RWPE1 (cell line): ENCODE measurements around the gene HSPG2.

Experiments
- CTCF ChIA-PET: fragments of 350-600 bp; sonication (Branson Sonifier 250); formaldehyde crosslinking; extraction: SDS; loops from one replicate; lab custom pipeline; 2021; lab: Yijun Ruan, JAX
- POLR2A ChIA-PET: fragments of 400-600 bp; formaldehyde crosslinking; extraction: SDS; loops from one replicate; lab custom pipeline; 2020; ENCODE audit warnings: antibody characterized with exemption; ENCODE audit not compliant: low non-redundant PET; lab: Yijun Ruan, JAX
- DNase-seq: peaks from one replicate; pipeline ENCODE4 v3.0.0; 2012; ENCODE audit warnings: low spot score
- H3K27ac ChIP-seq: fragments of 450-650 bp; 2 replicates; pipeline ENCODE4 v1.5.1; 2017
- TF ChIP-seq, protein P1 (sequence below): fragments of 450-650 bp; conservative IDR thresholded peaks from 2 replicates; pipeline ENCODE4 v1.5.1; 2017; ENCODE audit warnings: low read depth, mild to moderate bottlenecking

The HSPG2 gene

DNA sequence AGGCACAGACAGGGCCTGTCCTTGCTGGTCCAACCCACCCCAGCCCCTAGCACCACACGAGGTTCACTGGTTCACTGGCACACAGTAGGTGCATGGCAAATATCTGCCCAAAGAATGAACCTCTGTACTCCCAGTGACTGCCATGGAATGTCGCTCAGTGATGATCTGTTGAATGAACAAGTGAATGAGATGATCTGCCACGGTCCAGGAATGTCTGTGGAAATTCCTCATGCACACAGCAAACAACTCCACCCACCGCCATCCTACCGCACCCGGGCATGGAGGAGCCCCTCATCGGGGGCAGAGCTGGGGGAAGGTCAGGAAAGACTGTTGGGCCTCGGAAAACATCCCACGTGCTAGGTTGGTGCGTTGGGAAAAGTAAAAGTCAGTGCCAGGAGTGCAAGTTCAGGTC is 1.7 kb downstream of the HSPG2 start:
- ChIA-PET CTCF (no interaction called here), POLR2A (interaction anchor here (1.0 to 1.1 kb wide), 2 partner anchors 16 to 152 kb away, joined by 3 to 4 read pairs; partner anchors contain the start of gene USP48)
- TF ChIP-seq, protein P1, sequence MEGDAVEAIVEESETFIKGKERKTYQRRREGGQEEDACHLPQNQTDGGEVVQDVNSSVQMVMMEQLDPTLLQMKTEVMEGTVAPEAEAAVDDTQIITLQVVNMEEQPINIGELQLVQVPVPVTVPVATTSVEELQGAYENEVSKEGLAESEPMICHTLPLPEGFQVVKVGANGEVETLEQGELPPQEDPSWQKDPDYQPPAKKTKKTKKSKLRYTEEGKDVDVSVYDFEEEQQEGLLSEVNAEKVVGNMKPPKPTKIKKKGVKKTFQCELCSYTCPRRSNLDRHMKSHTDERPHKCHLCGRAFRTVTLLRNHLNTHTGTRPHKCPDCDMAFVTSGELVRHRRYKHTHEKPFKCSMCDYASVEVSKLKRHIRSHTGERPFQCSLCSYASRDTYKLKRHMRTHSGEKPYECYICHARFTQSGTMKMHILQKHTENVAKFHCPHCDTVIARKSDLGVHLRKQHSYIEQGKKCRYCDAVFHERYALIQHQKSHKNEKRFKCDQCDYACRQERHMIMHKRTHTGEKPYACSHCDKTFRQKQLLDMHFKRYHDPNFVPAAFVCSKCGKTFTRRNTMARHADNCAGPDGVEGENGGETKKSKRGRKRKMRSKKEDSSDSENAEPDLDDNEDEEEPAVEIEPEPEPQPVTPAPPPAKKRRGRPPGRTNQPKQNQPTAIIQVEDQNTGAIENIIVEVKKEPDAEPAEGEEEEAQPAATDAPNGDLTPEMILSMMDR, result no peak
- no peak for DNase-seq
- peak overlapping the region; percentile 96 for H3K27ac ChIP-seq

DNA sequence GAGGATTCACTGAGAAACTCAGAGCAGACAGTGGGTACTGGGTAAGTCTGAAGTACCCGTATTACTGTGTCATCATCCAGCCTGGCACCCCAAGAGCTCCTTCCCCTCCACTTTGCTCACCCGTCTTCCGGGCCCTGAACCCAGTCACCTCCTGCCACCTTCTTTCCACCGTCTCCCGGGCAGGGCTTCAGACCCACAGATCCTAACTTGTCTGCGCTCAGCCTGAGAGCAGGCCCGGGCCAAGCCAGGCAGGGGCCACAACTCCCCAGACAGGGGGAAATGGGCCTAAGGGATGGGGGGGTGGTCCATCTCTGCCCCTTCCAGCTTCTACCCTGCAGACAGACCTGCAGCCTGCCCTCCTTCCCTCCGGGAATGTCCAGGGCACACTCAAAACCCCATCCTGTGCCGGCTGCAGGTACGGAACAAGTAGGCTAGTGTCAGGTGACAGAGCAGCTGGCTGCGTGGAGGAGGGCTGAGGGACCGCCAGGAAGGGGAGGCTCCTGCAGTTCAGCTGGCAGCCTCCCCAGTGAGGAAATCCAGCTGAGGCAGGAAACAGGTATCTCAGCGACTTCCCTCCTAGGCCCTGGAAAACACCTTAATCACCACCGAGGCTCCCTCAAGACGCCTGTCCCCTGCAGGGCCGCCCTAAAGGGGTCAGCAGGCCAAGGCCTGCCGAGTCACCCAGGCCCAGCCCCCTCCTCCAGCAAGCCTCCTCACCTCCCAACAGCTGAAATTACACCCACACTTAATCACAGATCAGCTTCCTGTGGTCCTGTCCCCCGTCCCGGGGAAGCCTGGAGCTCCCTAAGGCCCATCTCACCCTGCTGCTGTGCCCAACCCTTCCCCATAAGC is 3.5 kb downstream of the HSPG2 start:
- H3K27ac ChIP-seq, result peak overlapping the region; percentile 96
- CTCF ChIA-PET, result interaction anchor here (0.5 to 0.6 kb wide), 2 partner anchors 16 to 20 kb away, joined by 3 read pairs; no protein-coding TSS in a partner anchor
- peak; percentile 67 for DNase-seq
- POLR2A ChIA-PET, result interaction anchor here (0.6 to 1.3 kb wide), 3 partner anchors 13 to 127 kb away, joined by 3 to 4 read pairs (median 3); no protein-coding TSS in a partner anchor
- TF ChIP-seq, protein P1, result no peak

DNA sequence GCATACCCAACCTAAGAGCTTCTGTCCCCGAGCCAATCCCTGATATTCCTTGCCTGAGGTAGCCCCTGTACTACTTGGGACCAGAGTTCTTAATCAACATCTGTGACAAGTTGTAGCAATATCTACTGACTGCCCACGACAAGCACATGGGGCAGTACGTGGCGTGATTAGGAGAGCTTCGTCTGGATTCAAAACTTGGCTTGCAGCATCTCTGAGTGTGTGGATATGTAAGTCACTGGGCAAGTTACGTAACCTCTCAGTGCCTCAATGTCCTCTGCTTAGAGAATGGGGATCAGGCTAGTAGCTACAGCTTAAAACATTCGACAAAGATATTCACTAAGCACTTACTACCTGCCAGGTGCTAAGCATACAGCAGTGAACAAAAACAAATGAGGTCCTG is 5.0 kb downstream of the HSPG2 start:
- POLR2A ChIA-PET, result interaction anchor here (0.6 kb wide), 1 partner anchor 11 kb away, joined by 3 read pairs; no protein-coding TSS in a partner anchor
- CTCF ChIA-PET, result no interaction called here
- H3K27ac ChIP-seq, result peak overlapping the region; percentile 76

DNA sequence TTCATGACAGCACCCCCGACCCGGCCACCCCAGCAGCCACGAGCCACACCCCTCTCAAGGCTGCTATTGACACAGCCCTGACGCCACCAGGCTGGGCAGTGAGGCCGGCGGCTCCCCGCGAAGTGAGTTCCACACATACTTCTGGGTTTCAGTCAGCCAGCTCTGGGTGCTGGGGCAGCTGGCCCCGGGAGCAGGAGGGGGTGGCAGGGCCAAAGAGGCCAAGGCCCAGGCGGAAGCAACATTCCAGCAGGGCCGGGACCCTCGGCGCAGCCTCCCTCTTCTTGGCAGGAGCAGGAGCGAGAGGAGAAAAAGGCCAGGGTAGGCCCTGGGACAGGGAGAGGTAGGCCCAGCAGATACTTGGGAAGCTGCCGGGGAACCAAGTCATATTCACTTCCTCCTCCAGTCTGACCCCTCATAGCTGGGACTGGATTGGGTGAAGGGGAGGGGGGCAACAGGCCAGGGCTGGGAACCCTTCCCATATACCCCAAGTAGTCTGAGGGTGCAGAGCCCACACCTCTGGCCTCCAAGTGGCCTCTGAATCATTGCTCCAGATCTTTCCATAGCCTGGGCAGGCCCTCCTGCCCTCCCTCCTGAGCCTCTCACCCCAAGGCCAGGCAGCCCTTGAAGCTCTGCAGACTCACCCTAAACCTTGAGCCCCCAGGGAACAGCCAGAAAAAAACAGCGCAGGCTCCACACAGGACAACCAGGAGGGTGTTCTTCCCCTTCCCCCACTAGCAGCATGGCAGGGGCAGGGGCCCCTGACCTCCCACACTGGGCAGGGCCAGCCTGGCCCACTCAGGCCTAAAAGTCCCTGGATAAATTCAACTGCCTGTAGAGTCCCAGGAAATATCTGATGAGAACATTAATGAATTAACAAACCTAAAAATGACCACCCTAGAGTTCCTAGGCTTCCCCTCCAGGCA is 5.7 kb downstream of the HSPG2 start:
- TF ChIP-seq, protein P1, result no peak
- CTCF ChIA-PET, result no interaction called here
- peak overlapping the region; percentile 76 for H3K27ac ChIP-seq
- DNase-seq, result peak; percentile 55
- POLR2A ChIA-PET, result interaction anchor here (0.6 kb wide), 1 partner anchor 10 kb away, joined by 3 read pairs; no protein-coding TSS in a partner anchor

More for the DNA sequence above, 5.0 kb downstream of the HSPG2 start:
- TF ChIP-seq, protein P1, result no peak
- DNase-seq, result no peak

DNA sequence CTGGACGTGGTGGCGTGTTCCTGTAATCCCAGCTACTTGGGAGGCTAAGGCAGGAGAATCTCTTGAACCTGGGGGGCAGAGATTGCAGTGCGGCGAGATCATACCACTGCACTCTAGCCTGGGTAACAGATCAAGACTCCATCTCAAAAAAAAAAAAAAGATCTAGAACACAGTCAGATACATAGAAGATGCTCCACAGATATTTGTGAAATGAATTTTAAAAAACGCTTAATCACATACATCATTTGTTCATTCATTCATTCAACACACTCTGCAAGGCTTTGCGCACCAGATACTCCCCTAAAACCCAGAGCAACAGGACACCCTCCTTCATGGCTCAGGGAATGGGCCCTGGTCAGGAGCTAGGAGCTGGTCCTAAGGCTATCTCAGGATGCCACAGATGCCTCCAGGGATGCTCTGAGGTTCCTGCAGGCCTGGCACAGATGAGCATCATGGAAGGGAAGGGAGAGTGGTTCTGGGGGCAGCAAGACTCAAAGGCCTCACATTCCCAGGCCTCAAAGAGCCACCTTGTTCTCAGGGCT is 6.4 kb downstream of the HSPG2 start:
- TF ChIP-seq, protein P1, result no peak
- POLR2A ChIA-PET, result no interaction called here
- H3K27ac ChIP-seq, result peak overlapping the region; percentile 76
- CTCF ChIA-PET, result interaction anchor here (0.7 kb wide), 1 partner anchor 9 kb away, joined by 3 read pairs; no protein-coding TSS in a partner anchor
- no peak for DNase-seq
